GM21737 (cell line): ENCODE data around the gene SNIP1.
"Not testable (repeated sequence)": the region's sequence is repeated elsewhere in the genome, so short reads cannot be mapped to it uniquely, and the experiment has no call there.

ENCODE experiments used
- ATAC-seq: cut with Tn5 transposase; IDR thresholded peaks from one replicate; pipeline ENCODE4 v1.9.1; 2021; ENCODE audit warnings: mild to moderate bottlenecking, moderate library complexity; ENCODE audit not compliant: unreplicated experiment

SNIP1 gene

GRCh38 chr1:37559957-37560379 is 5.9 kb upstream of the SNIP1 start:
- not testable (repeated sequence) for ATAC-seq

- no peak for ATAC-seq
Measured at GRCh38 chr1:37559080-37559479, 5.0 kb upstream of the SNIP1 start.

- no peak for ATAC-seq
Measured at GRCh38 chr1:37558411-37558810, 4.3 kb upstream of the SNIP1 start.

- no peak for ATAC-seq
Measured at GRCh38 chr1:37557402-37557801, 3.3 kb upstream of the SNIP1 start.

- ATAC-seq, result no peak
Measured at GRCh38 chr1:37556712-37557196, 2.7 kb upstream of the SNIP1 start, which contains the start of gene DNALI1. Gene DNALI1, plus strand, starts transcription at chr1:37556940. Its CDS starts 55 bp downstream, at chr1:37556995.

- ATAC-seq, result no peak
Measured at GRCh38 chr1:37553598-37553926, 531 bp downstream of the SNIP1 start.

- ATAC-seq, result no peak
Measured at GRCh38 chr1:37549341-37549740, 4.8 kb downstream of the SNIP1 start.

GRCh38 chr1:37545019-37545418 is 9.1 kb downstream of the SNIP1 start:
- no peak for ATAC-seq

- no peak for ATAC-seq
Measured at GRCh38 chr1:37544530-37544929, 9.6 kb downstream of the SNIP1 start.

- ATAC-seq, result no peak
Measured at GRCh38 chr1:37540036-37540785, 13.9 kb downstream of the SNIP1 start.

GRCh38 chr1:37539154-37539553 is 14.9 kb downstream of the SNIP1 start:
- not testable (repeated sequence) for ATAC-seq

GRCh38 chr1:37537378-37537777 is 16.7 kb downstream of the SNIP1 start:
- no peak for ATAC-seq

GRCh38 chr1:37533317-37534093 is 20.6 kb downstream of the SNIP1 start:
- no peak for ATAC-seq

GRCh38 chr1:37532418-37533156 is 21.5 kb downstream of the SNIP1 start:
- ATAC-seq, result not testable (repeated sequence)

GRCh38 chr1:37529888-37530287 is 24.2 kb downstream of the SNIP1 start:
- ATAC-seq, result not testable (repeated sequence)

- ATAC-seq, result no peak
Measured at GRCh38 chr1:37519613-37520012, 34.5 kb downstream of the SNIP1 start.

- not testable (repeated sequence) for ATAC-seq
Measured at GRCh38 chr1:37518929-37519328, 35.2 kb downstream of the SNIP1 start.

- not testable (repeated sequence) for ATAC-seq
Measured at GRCh38 chr1:37518241-37518640, 35.9 kb downstream of the SNIP1 start.

GRCh38 chr1:37517569-37517968 is 36.5 kb downstream of the SNIP1 start:
- no peak for ATAC-seq

GRCh38 chr1:37515185-37516034 is 38.7 kb downstream of the SNIP1 start:
- ATAC-seq, result no peak
